Muscle layer of duodenum (tissue), 2 donors: Measurements from ENCODE around the gene NAPG.
"Not testable (repeated sequence)": the region's sequence is repeated elsewhere in the genome, so short reads cannot be mapped to it uniquely, and the experiment has no call there.

Experiments
- H3K27ac ChIP-seq: one replicate; pipeline ENCODE4 v1.7.0; 2013; ENCODE audit warnings: mild to moderate bottlenecking, low read length
- H3K27me3 ChIP-seq: one replicate; pipeline ENCODE4 v1.7.0; 2013; ENCODE audit warnings: low read depth, mild to moderate bottlenecking, control low read depth, low read length
- H3K36me3 ChIP-seq, 2 donors: one replicate each; pipeline ENCODE4 v1.7.0; 2013; ENCODE audit warnings: low read length in 2 of 2, control low read depth in 1 of 2, mild to moderate bottlenecking in 1 of 2; ENCODE audit not compliant: insufficient read depth in 2 of 2, control insufficient read depth in 1 of 2
- H3K4me1 ChIP-seq, 2 donors: one replicate each; pipeline ENCODE4 v1.7.0; 2013; ENCODE audit warnings: low read length in 2 of 2, mild to moderate bottlenecking in 2 of 2, control low read depth in 1 of 2, moderate library complexity in 1 of 2; ENCODE audit not compliant: insufficient read depth in 2 of 2, control insufficient read depth in 1 of 2
- H3K4me3 ChIP-seq, 2 donors: one replicate each; pipeline ENCODE4 v1.7.0; 2013; ENCODE audit warnings: low read length in 2 of 2, low read depth in 1 of 2, mild to moderate bottlenecking in 1 of 2
- H3K9me3 ChIP-seq, 2 donors: one replicate each; pipeline ENCODE4 v1.7.0; 2013; ENCODE audit warnings: low read length in 2 of 2, control low read depth in 1 of 2, mild to moderate bottlenecking in 1 of 2; ENCODE audit not compliant: control insufficient read depth in 1 of 2
- donor health status: healthy.

Gene NAPG

DNA sequence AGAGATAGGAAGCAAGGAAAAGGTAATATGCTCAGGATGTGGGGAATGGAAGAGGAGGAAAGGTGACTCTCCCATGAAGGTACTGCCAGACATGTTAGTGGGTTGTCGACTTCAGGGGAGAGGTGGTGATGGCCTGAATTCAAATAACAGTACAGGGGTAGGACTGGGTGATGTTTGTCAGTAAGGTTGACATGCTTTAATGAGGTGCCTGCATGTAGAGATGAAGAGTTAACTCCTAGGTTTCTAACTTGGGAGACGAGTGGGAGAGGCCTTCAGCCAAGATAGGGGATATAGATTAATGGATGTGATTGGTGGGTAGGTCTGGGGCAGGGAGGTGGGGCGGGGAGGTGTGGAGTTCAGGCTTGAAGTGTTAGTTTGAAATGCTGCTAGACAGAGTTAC, 2.6 kb downstream of the NAPG start:
- H3K27me3 ChIP-seq, result no peaks in the 10 kb centered on the region
- no peak overlapping the region for H3K27ac ChIP-seq
- H3K36me3 ChIP-seq, result no peaks in the 10 kb centered on the region
- no peaks in the 10 kb centered on the region for H3K9me3 ChIP-seq
- peaks cover 0 to 15% of the 10 kb centered on the region in 2 donors for H3K4me1 ChIP-seq
- H3K4me3 ChIP-seq, result no peak overlapping the region

DNA sequence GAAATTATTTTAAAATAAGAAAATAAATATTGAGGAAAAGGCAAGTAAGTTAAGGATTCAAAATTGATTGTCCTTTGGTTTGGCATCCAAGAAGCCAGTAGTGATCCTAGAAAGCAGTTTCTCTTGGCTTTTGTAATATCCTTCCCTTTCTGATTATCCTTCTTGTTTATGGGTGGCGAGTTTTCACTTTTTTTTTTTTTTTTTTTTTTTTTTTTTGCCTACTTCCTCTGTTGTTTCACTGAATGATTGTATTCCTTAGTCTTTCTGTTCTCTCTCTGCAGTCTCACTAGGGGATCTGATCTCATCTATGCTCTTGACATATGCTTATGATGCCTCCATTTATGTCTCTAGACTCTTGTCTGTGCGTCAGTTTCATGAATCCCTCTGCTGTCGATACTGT, 4.2 kb downstream of the NAPG start:
- Histone ChIP-seq H3K9me3 (no peaks in the 10 kb centered on the region), H3K27me3 (no peaks in the 10 kb centered on the region), H3K36me3 (no peaks in the 10 kb centered on the region), H3K4me1 (peaks cover 0 to 15% of the 10 kb centered on the region in 2 donors), H3K27ac (no peak overlapping the region), H3K4me3 (no peak overlapping the region)

- peaks cover 0 to 15% of the 10 kb centered on the region in 2 donors for H3K4me1 ChIP-seq
- no peak overlapping the region for H3K27ac ChIP-seq
- H3K9me3 ChIP-seq, result no peaks in the 10 kb centered on the region
- H3K36me3 ChIP-seq, result no peaks in the 10 kb centered on the region
- H3K27me3 ChIP-seq, result no peaks in the 10 kb centered on the region
- H3K4me3 ChIP-seq, result no peak overlapping the region
These were observed 5.0 kb downstream of the NAPG start for GRCh38 chr18:10530852-10531251.

- Histone ChIP-seq H3K4me1 (peaks cover 0 to 3% of the 10 kb centered on the region in 2 donors), H3K27me3 (no peaks in the 10 kb centered on the region), H3K36me3 (peaks cover 0 to 4% of the 10 kb centered on the region in 2 donors), H3K4me3 (no peak overlapping the region), H3K27ac (no peak overlapping the region), H3K9me3 (no peaks in the 10 kb centered on the region)
These were observed 7.3 kb downstream of the NAPG start for GRCh38 chr18:10533111-10533510.

- Histone ChIP-seq H3K36me3 (peaks cover 12 to 21% of the 10 kb centered on the region in 2 donors), H3K4me1 (no peaks in the 10 kb centered on the region), H3K9me3 (no peaks in the 10 kb centered on the region), H3K4me3 (no peak overlapping the region), H3K27ac (no peak overlapping the region), H3K27me3 (no peaks in the 10 kb centered on the region)
These were observed 10.5 kb downstream of the NAPG start for GRCh38 chr18:10536280-10536679.

- Histone ChIP-seq H3K36me3 (peaks cover 20 to 28% of the 10 kb centered on the region in 2 donors), H3K9me3 (no peaks in the 10 kb centered on the region), H3K27ac (no peak overlapping the region), H3K27me3 (no peaks in the 10 kb centered on the region), H3K4me3 (no peak overlapping the region), H3K4me1 (no peaks in the 10 kb centered on the region)
These were observed 11.9 kb downstream of the NAPG start for GRCh38 chr18:10537765-10538164.

- peaks cover 26 to 28% of the 10 kb centered on the region in 2 donors for H3K36me3 ChIP-seq
- H3K27ac ChIP-seq, H3K4me3 ChIP-seq, H3K9me3 ChIP-seq, H3K4me1 ChIP-seq, H3K27me3 ChIP-seq: not testable (repeated sequence)
These were observed 13.3 kb downstream of the NAPG start for GRCh38 chr18:10539124-10539523.

DNA sequence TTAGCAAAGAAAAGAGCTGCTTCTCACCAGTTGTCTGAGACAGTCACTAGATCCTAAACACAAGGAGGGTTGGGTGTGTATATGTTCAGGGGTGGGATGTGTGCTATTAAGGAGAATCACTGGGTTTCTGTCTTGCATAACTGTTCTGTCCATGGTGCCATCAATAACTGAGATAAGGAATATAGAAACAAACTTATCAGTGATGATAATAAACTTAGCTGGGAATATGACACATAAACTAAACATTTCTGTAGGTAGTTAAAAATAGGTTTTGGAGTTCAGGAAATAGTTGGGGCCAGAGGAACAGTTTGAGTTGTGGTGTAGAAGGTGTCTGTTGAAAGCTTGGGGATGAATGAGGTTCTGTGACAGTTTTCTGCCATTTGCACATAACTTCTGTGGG, 17.4 kb downstream of the NAPG start:
- Histone ChIP-seq H3K27me3 (no peaks in the 10 kb centered on the region), H3K9me3 (no peaks in the 10 kb centered on the region), H3K4me1 (no peaks in the 10 kb centered on the region), H3K36me3 (peaks cover 45 to 57% of the 10 kb centered on the region in 2 donors), H3K4me3 (no peak overlapping the region), H3K27ac (no peak overlapping the region)

GRCh38 chr18:10544093-10544748, 18.4 kb downstream of the NAPG start:
- H3K36me3 ChIP-seq, result peaks cover 54 to 62% of the 10 kb centered on the region in 2 donors
- H3K27ac ChIP-seq, result no peak overlapping the region
- no peaks in the 10 kb centered on the region for H3K9me3 ChIP-seq
- H3K27me3 ChIP-seq, result no peaks in the 10 kb centered on the region
- no peak overlapping the region for H3K4me3 ChIP-seq
- no peaks in the 10 kb centered on the region for H3K4me1 ChIP-seq

DNA sequence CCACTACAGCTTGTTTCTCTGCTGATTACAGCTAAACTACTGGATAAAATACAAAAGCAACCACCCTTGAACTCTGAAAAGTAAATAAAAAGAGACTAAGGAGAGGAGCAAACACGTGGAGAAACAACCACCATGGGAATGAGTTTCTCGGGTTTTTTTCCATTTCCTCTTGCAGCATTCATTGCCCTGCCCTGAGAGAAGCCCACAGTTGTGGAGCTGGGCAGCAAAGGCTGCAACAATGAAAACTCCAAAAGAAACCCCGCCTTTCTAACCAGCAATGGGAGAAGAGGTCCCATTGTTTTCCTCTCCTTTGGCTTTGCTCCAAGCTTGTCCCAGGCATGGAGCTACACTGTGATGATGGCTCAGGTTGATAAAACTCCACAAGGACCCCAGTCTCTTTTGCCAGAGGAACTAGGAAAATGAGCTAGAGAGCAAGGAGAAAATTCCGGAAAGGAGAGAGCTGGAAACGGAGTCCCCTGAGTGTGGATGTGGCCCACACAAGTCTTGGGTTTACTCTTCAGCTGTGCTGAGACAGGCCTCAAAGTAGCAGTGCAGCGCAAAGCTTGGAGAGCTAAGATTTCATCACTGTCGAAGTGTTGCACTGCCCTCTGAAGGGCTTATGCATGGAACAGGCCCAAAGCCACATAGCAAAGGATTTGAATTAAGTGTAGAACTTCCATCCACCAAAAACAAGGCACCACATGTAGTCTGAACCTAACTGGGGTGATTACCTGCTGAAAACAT, 20.9 kb downstream of the NAPG start:
- no peaks in the 10 kb centered on the region for H3K4me1 ChIP-seq
- no peaks in the 10 kb centered on the region for H3K9me3 ChIP-seq
- H3K36me3 ChIP-seq, result peaks cover 56 to 59% of the 10 kb centered on the region in 2 donors
- no peaks in the 10 kb centered on the region for H3K27me3 ChIP-seq
- H3K27ac ChIP-seq, result no peak overlapping the region
- no peak overlapping the region for H3K4me3 ChIP-seq

- Histone ChIP-seq H3K36me3 (peaks cover 75 to 83% of the 10 kb centered on the region in 2 donors), H3K9me3 (no peaks in the 10 kb centered on the region), H3K4me3 (no peak overlapping the region), H3K27me3 (no peaks in the 10 kb centered on the region), H3K27ac (no peak overlapping the region), H3K4me1 (no peaks in the 10 kb centered on the region)
These were observed 26.4 kb downstream of the NAPG start for GRCh38 chr18:10552226-10552625.
